B cell (primary cell): Measurements from ENCODE around the gene DSCAML1. TPM values are rescaled to one million over a fixed set of nuclear protein-coding genes. Genes with fewer than 3 reads are reported as not detected.

ENCODE experiments used
- ATAC-seq: fragments of 200-7000 bp; cut with Tn5 transposase; one replicate; pipeline ENCODE4 v1.10.0; 2021; ENCODE audit warnings: low read depth, mild to moderate bottlenecking, moderate number of reproducible peaks, moderate library complexity
- CTCF ChIA-PET: fragments of 350-600 bp; sonication (Branson Sonifier 250); formaldehyde crosslinking; loops from one replicate; lab custom pipeline; 2021; ENCODE audit warnings: antibody characterized with exemption, inconsistent platforms; lab: Charles Lee
- POLR2A ChIA-PET: fragments of 350-600 bp; sonication (Branson Sonifier 250); formaldehyde crosslinking; loops from one replicate; lab custom pipeline; 2021; ENCODE audit warnings: antibody characterized with exemption; lab: Charles Lee
- DNase-seq: peaks from one replicate; pipeline ENCODE4 v3.0.0; 2013
- H2AFZ ChIP-seq: 2 replicates; pipeline ENCODE4 v1.6.1; 2012; ENCODE audit warnings: mild to moderate bottlenecking, low read depth, low read length; ENCODE audit not compliant: insufficient read depth, poor library complexity, severe bottlenecking
- H3K27ac ChIP-seq, 2 donors: 1 replicate in 1 of 2; 2 replicates in 1 of 2; pipeline ENCODE4 v1.5.1; 2012 to 2013; ENCODE audit warnings: low read length in 2 of 2, mild to moderate bottlenecking in 2 of 2, moderate library complexity in 1 of 2
- H3K27me3 ChIP-seq, 4 experiments: fragments of 200-600 bp in 1 of 4; sonication (generic) in 1 of 4; replicated peaks in 1 of 4; 1 replicate in 2 of 4; 2 replicates in 2 of 4; pipeline versions ENCODE4 v1.6.1 to v1.7.0; 2013 to 2016; ENCODE audit warnings: low read length in 3 of 4, mild to moderate bottlenecking in 2 of 4, mixed read lengths in 1 of 4, moderate library complexity in 1 of 4; ENCODE audit not compliant: insufficient read depth in 4 of 4, control insufficient read depth in 3 of 4; ENCODE audit errors: control extremely low read depth in 1 of 4
- H3K36me3 ChIP-seq, 2 experiments: replicated peaks in 1 of 2; 1 replicate in 1 of 2; 2 replicates in 1 of 2; pipeline versions ENCODE4 v1.6.1 to v1.7.1; 2013; ENCODE audit warnings: low read length in 1 of 2; ENCODE audit not compliant: insufficient read depth in 2 of 2, control insufficient read depth in 1 of 2; ENCODE audit errors: control extremely low read depth in 1 of 2, extremely low read depth in 1 of 2
- H3K4me1 ChIP-seq, 2 donors: fragments of 200-600 bp in 1 of 2; sonication (generic) in 1 of 2; 1 replicate in 1 of 2; 2 replicates in 1 of 2; pipeline versions ENCODE4 v1.5.1 to v1.6.1; 2013 to 2017; ENCODE audit warnings: low read length in 2 of 2; ENCODE audit not compliant: control insufficient read depth in 2 of 2, insufficient read depth in 2 of 2
- H3K4me2 ChIP-seq: replicated peaks from 2 replicates; pipeline ENCODE3; 2012; ENCODE audit warnings: mild to moderate bottlenecking, low read depth, low read length; ENCODE audit not compliant: poor library complexity, severe bottlenecking
- H3K4me3 ChIP-seq, 5 experiments: fragments of 200-600 bp in 1 of 5; sonication (generic) in 1 of 5; 1 replicate in 3 of 5; 2 replicates in 2 of 5; pipeline versions ENCODE4 v1.5.1 to v1.7.0; 2011 to 2016; ENCODE audit warnings: low read length in 4 of 5, mild to moderate bottlenecking in 4 of 5, low read depth in 2 of 5, control low read depth in 1 of 5, moderate library complexity in 1 of 5; ENCODE audit not compliant: insufficient read depth in 1 of 5; ENCODE audit errors: control extremely low read depth in 1 of 5, extremely low read depth in 1 of 5
- H3K79me2 ChIP-seq: fragments of 200-600 bp; sonication (generic); one replicate; pipeline ENCODE4 v1.6.0; 2016; ENCODE audit warnings: low read length; ENCODE audit not compliant: control insufficient read depth, insufficient read depth
- H3K9ac ChIP-seq: fragments of 200-600 bp; sonication (generic); 2 replicates; pipeline ENCODE4 v1.6.1; 2017; ENCODE audit warnings: mild to moderate bottlenecking, low read length, moderate library complexity
- H3K9me3 ChIP-seq, 3 donors: one replicate each; pipeline versions ENCODE4 v1.6.1 to v1.7.1; 2013; ENCODE audit warnings: low read length in 2 of 3; ENCODE audit not compliant: control insufficient read depth in 2 of 3, insufficient read depth in 1 of 3; ENCODE audit errors: control extremely low read depth in 1 of 3
- H4K20me1 ChIP-seq: 2 replicates; pipeline ENCODE4 v1.6.0; 2012; ENCODE audit warnings: mild to moderate bottlenecking, low read length; ENCODE audit not compliant: insufficient read depth, control insufficient read depth, poor library complexity, severe bottlenecking
- H3K27ac Mint-ChIP-seq: one replicate; pipeline ENCODE4 v1.8.0; 2021; ENCODE audit warnings: mixed read lengths
- H3K27me3 Mint-ChIP-seq: one replicate; pipeline ENCODE4 v1.8.0; 2021; ENCODE audit warnings: mixed read lengths
- H3K4me1 Mint-ChIP-seq: one replicate; pipeline ENCODE4 v1.8.0; 2021; ENCODE audit warnings: mixed read lengths
- H3K4me3 Mint-ChIP-seq: one replicate; pipeline ENCODE4 v1.8.0; 2021; ENCODE audit warnings: mixed read lengths
- H3K9me3 Mint-ChIP-seq: one replicate; pipeline ENCODE4 v1.8.0; 2022; ENCODE audit warnings: mixed read lengths; ENCODE audit not compliant: insufficient read depth
- EZH2 ChIP-seq: IDR thresholded peaks from 2 replicates; pipeline ENCODE4 v1.6.1; 2012; ENCODE audit warnings: borderline replicate concordance, low read depth, mild to moderate bottlenecking, moderate library complexity, low read length; ENCODE audit not compliant: insufficient read depth, poor library complexity, severe bottlenecking
- WGBS: methylation state at CpG from one replicate; pipeline ENCODE4 v1.1.5; 2013; ENCODE audit warnings: missing lambda C conversion rate; ENCODE audit not compliant: insufficient coverage; 5-methylcytosine and 5-hydroxymethylcytosine counted together
- intact Hi-C: fragments of 100-400 bp; cut with micrococcal nuclease; formaldehyde crosslinking; loops from one replicate; pipeline ENCODE4 v1.10.0; 2022
- polyA plus RNA-seq: library from polyadenylated mRNA; depleted of rRNA; stranded (reverse); fragments of >200 nt; gene quantifications from 2 replicates; pipeline ENCODE4 v1.2.3, GENCODE V29; 2012
- total RNA-seq, 2 donors: library from RNA; stranded (reverse); fragments of 120-200 nt in 1 of 2; gene quantifications; 1 replicate in 1 of 2; 2 replicates in 1 of 2; pipeline versions ENCODE4 v1.2.3 to v1.2.4, GENCODE V29; 2013 to 2022
- TF ChIP-seq, protein P1 (sequence below): fragments of 200-600 bp; IDR thresholded peaks from one replicate; pipeline ENCODE4 v1.8.0; 2022; ENCODE audit warnings: antibody characterized with exemption, mild to moderate bottlenecking

Gene DSCAML1
- total and polyA plus RNA-seq, 2 donors (not counting 1 experiment from before 2014, with no cell fraction given): 1.2 to 6.2 TPM

DNA sequence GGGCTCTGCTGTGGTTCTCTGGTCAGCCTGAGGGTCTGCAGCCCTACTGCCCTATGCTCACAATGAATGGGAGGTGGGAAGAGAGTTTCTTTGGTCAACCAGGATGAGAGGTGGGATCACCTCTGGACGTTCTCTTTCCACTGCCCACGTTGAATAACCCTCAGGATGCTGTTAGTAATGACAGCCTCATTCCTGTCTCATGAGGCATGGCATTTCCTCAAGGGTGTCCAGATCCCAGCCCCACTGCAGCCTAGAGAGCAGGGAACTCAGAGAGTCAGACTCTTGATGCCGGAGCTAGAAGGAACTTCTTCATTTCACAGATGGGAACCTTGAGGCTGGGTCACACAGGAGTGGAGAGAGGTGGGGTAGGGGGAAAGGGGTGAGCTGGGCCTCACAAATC, 273.3 kb downstream of the DSCAML1 start:
- POLR2A ChIA-PET: no interaction called here
- H3K4me1 Mint-ChIP-seq: no peaks in the 10 kb centered on the region

DNA sequence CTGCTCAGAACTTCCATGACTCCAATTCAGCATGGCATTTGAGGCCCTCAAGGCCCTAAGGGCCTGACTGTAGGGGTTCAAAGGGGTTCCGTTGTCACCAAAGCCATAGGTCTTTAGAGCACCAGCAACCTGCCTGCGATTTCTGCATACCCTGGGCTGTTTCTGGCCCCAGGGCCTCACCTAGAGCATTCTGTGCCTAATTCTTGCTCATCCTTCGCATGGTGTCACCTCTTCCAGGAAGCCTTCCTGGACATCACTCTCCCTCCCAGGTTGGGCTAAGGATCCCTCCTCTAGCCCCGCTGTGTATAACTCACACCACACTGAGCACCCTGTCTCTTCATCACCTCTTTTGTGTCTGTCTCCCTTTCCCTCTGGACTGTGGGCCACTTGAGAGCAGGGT, 275.0 kb downstream of the DSCAML1 start:
- H3K4me2 ChIP-seq: no peak overlapping the region
- DNase-seq (no peak), ATAC-seq (no peak)
- no peaks in the 10 kb centered on the region for H3K27me3 ChIP-seq
- H3K4me1 ChIP-seq: no peaks in the 10 kb centered on the region
- no peak overlapping the region for H3K9ac ChIP-seq
- H2AFZ ChIP-seq: no peak overlapping the region
- H3K4me3 ChIP-seq: no peak overlapping the region
- intact Hi-C loops: no loop called here
- CTCF ChIA-PET: no interaction called here
- no peaks in the 10 kb centered on the region for H4K20me1 ChIP-seq
- H3K9me3 ChIP-seq: no peaks in the 10 kb centered on the region
- no peak overlapping the region for H3K27ac Mint-ChIP-seq
- no peak overlapping the region for H3K4me3 Mint-ChIP-seq
- POLR2A ChIA-PET: no interaction called here
- no peaks in the 10 kb centered on the region for H3K4me1 Mint-ChIP-seq
- TF ChIP-seq, protein P1, sequence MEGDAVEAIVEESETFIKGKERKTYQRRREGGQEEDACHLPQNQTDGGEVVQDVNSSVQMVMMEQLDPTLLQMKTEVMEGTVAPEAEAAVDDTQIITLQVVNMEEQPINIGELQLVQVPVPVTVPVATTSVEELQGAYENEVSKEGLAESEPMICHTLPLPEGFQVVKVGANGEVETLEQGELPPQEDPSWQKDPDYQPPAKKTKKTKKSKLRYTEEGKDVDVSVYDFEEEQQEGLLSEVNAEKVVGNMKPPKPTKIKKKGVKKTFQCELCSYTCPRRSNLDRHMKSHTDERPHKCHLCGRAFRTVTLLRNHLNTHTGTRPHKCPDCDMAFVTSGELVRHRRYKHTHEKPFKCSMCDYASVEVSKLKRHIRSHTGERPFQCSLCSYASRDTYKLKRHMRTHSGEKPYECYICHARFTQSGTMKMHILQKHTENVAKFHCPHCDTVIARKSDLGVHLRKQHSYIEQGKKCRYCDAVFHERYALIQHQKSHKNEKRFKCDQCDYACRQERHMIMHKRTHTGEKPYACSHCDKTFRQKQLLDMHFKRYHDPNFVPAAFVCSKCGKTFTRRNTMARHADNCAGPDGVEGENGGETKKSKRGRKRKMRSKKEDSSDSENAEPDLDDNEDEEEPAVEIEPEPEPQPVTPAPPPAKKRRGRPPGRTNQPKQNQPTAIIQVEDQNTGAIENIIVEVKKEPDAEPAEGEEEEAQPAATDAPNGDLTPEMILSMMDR: no peak
- TF ChIP-seq EZH2: no peak
- H3K27me3 Mint-ChIP-seq: no peaks in the 10 kb centered on the region
- no peaks in the 10 kb centered on the region for H3K79me2 ChIP-seq
- H3K27ac ChIP-seq: no peak overlapping the region
- no peaks in the 10 kb centered on the region for H3K9me3 Mint-ChIP-seq
- H3K36me3 ChIP-seq: no peaks in the 10 kb centered on the region
- WGBS: 90% methylated on average over 4 of the region's 4 CpGs

More for the DNA sequence above, 273.3 kb downstream of the DSCAML1 start:
- Mint-ChIP-seq H3K27ac (no peak overlapping the region), H3K27me3 (no peaks in the 10 kb centered on the region), H3K9me3 (no peaks in the 10 kb centered on the region), H3K4me3 (no peak overlapping the region)
- no peak overlapping the region for H3K9ac ChIP-seq
- no peak for ATAC-seq
- no peaks in the 10 kb centered on the region for H3K4me1 ChIP-seq
- H3K9me3 ChIP-seq: no peaks in the 10 kb centered on the region
- TF ChIP-seq, protein P1: no peak
- no peak for TF ChIP-seq EZH2
- no peaks in the 10 kb centered on the region for H4K20me1 ChIP-seq
- WGBS: 77% methylated on average over 3 of the region's 3 CpGs
- H2AFZ ChIP-seq: no peak overlapping the region
- H3K4me3 ChIP-seq: no peak overlapping the region
- no peak overlapping the region for H3K4me2 ChIP-seq
- H3K79me2 ChIP-seq: no peaks in the 10 kb centered on the region
- peaks cover 0 to 3% (median 0%) of the 10 kb centered on the region in 4 experiments for H3K27me3 ChIP-seq
- no peak overlapping the region for H3K27ac ChIP-seq
- no peak for DNase-seq
- no peaks in the 10 kb centered on the region for H3K36me3 ChIP-seq
- intact Hi-C loops: no loop called here
- CTCF ChIA-PET: no interaction called here
